Colonic mucosa (tissue), 4 donors: ENCODE data around the gene FOXP1. TPM values are rescaled to one million over a fixed set of nuclear protein-coding genes. Genes with fewer than 3 reads are reported as not detected.

Experiments
- DNase-seq: peaks from one replicate; pipeline ENCODE4 v3.0.0-alpha.2; 2020
- H3K27ac ChIP-seq: fragments of 200-600 bp; one replicate; pipeline ENCODE4 v1.8.0; 2021
- H3K27me3 ChIP-seq: fragments of 200-600 bp; one replicate; pipeline ENCODE4 v1.8.0; 2021
- H3K36me3 ChIP-seq: fragments of 200-600 bp; one replicate; pipeline ENCODE4 v1.8.0; 2021
- H3K4me1 ChIP-seq: fragments of 200-600 bp; one replicate; pipeline ENCODE4 v1.8.0; 2021; ENCODE audit warnings: mild to moderate bottlenecking
- H3K4me3 ChIP-seq: fragments of 200-600 bp; one replicate; pipeline ENCODE4 v1.8.0; 2021
- H3K9ac ChIP-seq, 2 donors: one replicate each; pipeline ENCODE4 v1.7.0; 2013; ENCODE audit warnings: control low read depth in 2 of 2, low read depth in 2 of 2, low read length in 2 of 2
- H3K9me3 ChIP-seq: fragments of 200-600 bp; one replicate; pipeline ENCODE4 v1.8.0; 2021
- intact Hi-C: fragments of 100-400 bp; cut with DNase I; formaldehyde crosslinking; loops from one replicate; pipeline ENCODE4 v1.14.1; 2022
- total RNA-seq, 2 donors: library from RNA; stranded (reverse); fragmentation: NEBNext Ultra II Directional in 1 of 2; extraction: Animal tissue kit (Norgen Biotek cat#: 25700) in 1 of 2; gene quantifications; one replicate each; pipeline ENCODE4 v1.2.1, GENCODE V29; 2021
- TF ChIP-seq, protein P1 (sequence below): fragments of 200-600 bp; IDR thresholded peaks from one replicate; pipeline ENCODE4 v1.8.0; 2022; ENCODE audit warnings: antibody characterized with exemption, mild to moderate bottlenecking
- donor health status: healthy.
- donor health status: DM: no; HTN: no; CAD: no.
- donor health status: DM: no; HTN: no; CAD: no.

The FOXP1 gene
- total RNA-seq, 2 donors from 2014 or later, result 127 to 128 TPM

- no peak overlapping the region for H3K27ac ChIP-seq
- no peaks in the 10 kb centered on the region for H3K36me3 ChIP-seq
- H3K9ac ChIP-seq, result no peak overlapping the region
- no peak overlapping the region for H3K4me3 ChIP-seq
- no peaks in the 10 kb centered on the region for H3K27me3 ChIP-seq
- no peaks in the 10 kb centered on the region for H3K9me3 ChIP-seq
- TF ChIP-seq, protein P1, sequence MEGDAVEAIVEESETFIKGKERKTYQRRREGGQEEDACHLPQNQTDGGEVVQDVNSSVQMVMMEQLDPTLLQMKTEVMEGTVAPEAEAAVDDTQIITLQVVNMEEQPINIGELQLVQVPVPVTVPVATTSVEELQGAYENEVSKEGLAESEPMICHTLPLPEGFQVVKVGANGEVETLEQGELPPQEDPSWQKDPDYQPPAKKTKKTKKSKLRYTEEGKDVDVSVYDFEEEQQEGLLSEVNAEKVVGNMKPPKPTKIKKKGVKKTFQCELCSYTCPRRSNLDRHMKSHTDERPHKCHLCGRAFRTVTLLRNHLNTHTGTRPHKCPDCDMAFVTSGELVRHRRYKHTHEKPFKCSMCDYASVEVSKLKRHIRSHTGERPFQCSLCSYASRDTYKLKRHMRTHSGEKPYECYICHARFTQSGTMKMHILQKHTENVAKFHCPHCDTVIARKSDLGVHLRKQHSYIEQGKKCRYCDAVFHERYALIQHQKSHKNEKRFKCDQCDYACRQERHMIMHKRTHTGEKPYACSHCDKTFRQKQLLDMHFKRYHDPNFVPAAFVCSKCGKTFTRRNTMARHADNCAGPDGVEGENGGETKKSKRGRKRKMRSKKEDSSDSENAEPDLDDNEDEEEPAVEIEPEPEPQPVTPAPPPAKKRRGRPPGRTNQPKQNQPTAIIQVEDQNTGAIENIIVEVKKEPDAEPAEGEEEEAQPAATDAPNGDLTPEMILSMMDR, result no peak
- H3K4me1 ChIP-seq, result no peaks in the 10 kb centered on the region
- no peak for DNase-seq
- intact Hi-C loops, result no loop called here
Measured at GRCh38 chr3:71621825-71622537, 38.5 kb upstream of the FOXP1 start.

- H3K9me3 ChIP-seq, result no peaks in the 10 kb centered on the region
- intact Hi-C loops, result no loop called here
Measured at GRCh38 chr3:71618538-71618937, 35.0 kb upstream of the FOXP1 start.

DNA sequence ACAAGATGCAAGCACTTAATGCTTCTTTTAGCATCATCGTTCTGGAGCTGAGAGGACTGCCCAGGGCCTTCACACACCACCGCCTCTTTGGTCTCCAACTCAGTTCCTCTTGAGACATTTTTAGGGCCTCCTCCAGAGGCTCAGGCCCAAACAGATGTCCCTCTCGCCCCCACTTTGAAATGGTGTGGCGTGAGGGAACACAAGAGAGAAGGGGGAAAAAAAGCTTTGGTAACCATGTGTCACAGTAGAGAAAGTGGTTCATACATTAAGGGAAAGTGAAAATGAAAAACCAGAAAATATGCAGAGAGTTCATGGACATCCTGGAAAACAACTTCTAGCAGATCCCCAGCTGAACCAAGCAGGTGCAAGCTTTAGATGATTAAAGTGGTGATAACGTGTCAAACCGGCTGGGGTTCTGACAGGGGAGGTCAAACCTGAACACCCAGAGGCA is 33.1 kb upstream of the FOXP1 start:
- TF ChIP-seq, protein P1, result no peak
- no peaks in the 10 kb centered on the region for H3K9me3 ChIP-seq

More at GRCh38 chr3:71618538-71618937, 35.0 kb upstream of the FOXP1 start:
- no peaks in the 10 kb centered on the region for H3K4me1 ChIP-seq
- H3K4me3 ChIP-seq, result no peak overlapping the region
- TF ChIP-seq, protein P1, result no peak
- H3K36me3 ChIP-seq, result no peaks in the 10 kb centered on the region
- no peak overlapping the region for H3K27ac ChIP-seq
- no peak overlapping the region for H3K9ac ChIP-seq
- no peak for DNase-seq
- no peaks in the 10 kb centered on the region for H3K27me3 ChIP-seq

DNA sequence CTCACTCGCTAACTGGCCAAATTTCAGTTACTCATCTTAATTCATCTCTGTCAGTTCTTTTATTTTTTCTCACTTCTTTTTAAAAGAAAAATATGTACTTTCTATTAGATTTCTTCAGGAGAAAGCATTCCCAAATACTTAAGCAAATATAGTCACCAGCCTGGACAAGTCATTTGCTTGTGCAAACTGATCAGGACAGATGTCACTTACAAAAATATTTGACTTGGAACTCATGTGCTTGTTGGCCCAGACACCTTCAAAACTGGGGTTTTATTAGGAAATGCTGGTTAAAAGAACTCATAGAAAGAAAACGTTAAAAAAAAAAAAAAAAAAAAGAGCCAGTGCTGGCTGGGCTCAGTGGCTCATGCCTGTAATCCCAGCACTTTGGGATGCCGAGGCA is 31.3 kb upstream of the FOXP1 start:
- no peak overlapping the region for H3K9ac ChIP-seq
- no peak overlapping the region for H3K4me3 ChIP-seq
- no peaks in the 10 kb centered on the region for H3K27me3 ChIP-seq
- no peaks in the 10 kb centered on the region for H3K4me1 ChIP-seq
- intact Hi-C loops, result no loop called here
- H3K27ac ChIP-seq, result no peak overlapping the region
- TF ChIP-seq, protein P1, result no peak
- DNase-seq, result no peak
- H3K9me3 ChIP-seq, result no peaks in the 10 kb centered on the region
- no peaks in the 10 kb centered on the region for H3K36me3 ChIP-seq

More for the DNA sequence above, 33.1 kb upstream of the FOXP1 start:
- no peaks in the 10 kb centered on the region for H3K36me3 ChIP-seq
- DNase-seq, result no peak
- H3K4me1 ChIP-seq, result no peaks in the 10 kb centered on the region
- H3K4me3 ChIP-seq, result no peak overlapping the region
- no peak overlapping the region for H3K27ac ChIP-seq
- H3K27me3 ChIP-seq, result no peaks in the 10 kb centered on the region
- intact Hi-C loops, result no loop called here
- H3K9ac ChIP-seq, result no peak overlapping the region

- intact Hi-C loops, result no loop called here
- no peak overlapping the region for H3K4me3 ChIP-seq
- no peak overlapping the region for H3K27ac ChIP-seq
Measured at GRCh38 chr3:71614426-71614825, 30.9 kb upstream of the FOXP1 start.

More at GRCh38 chr3:71614426-71614825, 30.9 kb upstream of the FOXP1 start:
- no peak for DNase-seq
- Histone ChIP-seq H3K9me3 (no peaks in the 10 kb centered on the region), H3K27me3 (no peaks in the 10 kb centered on the region), H3K4me1 (no peaks in the 10 kb centered on the region), H3K9ac (no peak overlapping the region), H3K36me3 (no peaks in the 10 kb centered on the region)
- TF ChIP-seq, protein P1, result no peak
